Measurements from ENCODE around the gene CPZ. TPM values are rescaled to one million over a fixed set of nuclear protein-coding genes. Genes with fewer than 3 reads are reported as not detected.

CPZ gene
- total and polyA plus RNA-seq, 2 experiments from 2014 or later, result 24.6 to 37.3 TPM

DNA sequence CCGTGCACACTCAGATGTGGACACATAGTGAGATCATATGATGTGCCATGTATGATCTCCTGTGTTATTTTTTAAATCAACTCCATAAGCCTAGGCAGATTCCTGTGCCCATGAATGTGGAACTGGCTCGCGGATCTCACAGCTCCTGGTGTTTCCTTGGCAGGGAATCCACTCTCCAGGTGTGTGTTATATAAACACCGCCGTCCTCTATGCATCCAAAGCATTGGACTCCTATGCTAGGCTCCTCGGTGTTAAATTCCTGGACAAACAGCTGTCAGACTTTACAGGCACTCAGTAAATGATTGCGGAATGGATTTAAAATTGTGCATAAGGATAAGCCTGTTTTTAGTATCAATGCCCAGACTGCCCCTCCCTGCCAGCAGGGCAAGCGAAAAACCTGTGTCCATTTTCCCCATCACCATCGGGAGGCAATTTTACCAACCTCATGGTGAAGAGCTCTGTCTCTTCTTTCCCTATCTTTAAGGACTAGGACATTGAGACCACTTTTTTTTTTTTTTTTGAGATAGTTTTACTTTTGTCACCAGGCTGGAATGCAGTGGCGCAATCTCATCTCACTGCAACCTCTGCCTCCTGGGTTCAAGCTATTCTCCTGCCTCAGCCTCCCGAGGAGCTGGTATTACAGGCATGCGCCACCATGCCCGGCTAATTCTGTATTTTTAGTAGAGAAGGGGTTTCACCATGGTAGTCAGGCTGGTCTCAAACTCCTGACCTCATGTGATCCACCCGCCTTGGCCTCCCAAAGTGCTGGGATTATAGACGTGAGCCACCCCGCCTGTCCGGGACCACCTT, 36.0 kb upstream of the CPZ start (continued):
- TF ChIP-seq, protein P1, sequence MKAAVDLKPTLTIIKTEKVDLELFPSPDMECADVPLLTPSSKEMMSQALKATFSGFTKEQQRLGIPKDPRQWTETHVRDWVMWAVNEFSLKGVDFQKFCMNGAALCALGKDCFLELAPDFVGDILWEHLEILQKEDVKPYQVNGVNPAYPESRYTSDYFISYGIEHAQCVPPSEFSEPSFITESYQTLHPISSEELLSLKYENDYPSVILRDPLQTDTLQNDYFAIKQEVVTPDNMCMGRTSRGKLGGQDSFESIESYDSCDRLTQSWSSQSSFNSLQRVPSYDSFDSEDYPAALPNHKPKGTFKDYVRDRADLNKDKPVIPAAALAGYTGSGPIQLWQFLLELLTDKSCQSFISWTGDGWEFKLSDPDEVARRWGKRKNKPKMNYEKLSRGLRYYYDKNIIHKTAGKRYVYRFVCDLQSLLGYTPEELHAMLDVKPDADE (IDR thresholded peaks at IDR 0.05), result no peak
- TF ChIP-seq STAT1 (IDR thresholded peaks at IDR 0.05; ENCODE audit: unreplicated experiment), result no peak
- TF ChIP-seq, protein P2, sequence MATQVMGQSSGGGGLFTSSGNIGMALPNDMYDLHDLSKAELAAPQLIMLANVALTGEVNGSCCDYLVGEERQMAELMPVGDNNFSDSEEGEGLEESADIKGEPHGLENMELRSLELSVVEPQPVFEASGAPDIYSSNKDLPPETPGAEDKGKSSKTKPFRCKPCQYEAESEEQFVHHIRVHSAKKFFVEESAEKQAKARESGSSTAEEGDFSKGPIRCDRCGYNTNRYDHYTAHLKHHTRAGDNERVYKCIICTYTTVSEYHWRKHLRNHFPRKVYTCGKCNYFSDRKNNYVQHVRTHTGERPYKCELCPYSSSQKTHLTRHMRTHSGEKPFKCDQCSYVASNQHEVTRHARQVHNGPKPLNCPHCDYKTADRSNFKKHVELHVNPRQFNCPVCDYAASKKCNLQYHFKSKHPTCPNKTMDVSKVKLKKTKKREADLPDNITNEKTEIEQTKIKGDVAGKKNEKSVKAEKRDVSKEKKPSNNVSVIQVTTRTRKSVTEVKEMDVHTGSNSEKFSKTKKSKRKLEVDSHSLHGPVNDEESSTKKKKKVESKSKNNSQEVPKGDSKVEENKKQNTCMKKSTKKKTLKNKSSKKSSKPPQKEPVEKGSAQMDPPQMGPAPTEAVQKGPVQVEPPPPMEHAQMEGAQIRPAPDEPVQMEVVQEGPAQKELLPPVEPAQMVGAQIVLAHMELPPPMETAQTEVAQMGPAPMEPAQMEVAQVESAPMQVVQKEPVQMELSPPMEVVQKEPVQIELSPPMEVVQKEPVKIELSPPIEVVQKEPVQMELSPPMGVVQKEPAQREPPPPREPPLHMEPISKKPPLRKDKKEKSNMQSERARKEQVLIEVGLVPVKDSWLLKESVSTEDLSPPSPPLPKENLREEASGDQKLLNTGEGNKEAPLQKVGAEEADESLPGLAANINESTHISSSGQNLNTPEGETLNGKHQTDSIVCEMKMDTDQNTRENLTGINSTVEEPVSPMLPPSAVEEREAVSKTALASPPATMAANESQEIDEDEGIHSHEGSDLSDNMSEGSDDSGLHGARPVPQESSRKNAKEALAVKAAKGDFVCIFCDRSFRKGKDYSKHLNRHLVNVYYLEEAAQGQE (IDR thresholded peaks at IDR 0.05; ENCODE audit: unreplicated experiment), result no peak

GRCh38 chr4:8557151-8558076, 35.2 kb upstream of the CPZ start:
- Histone ChIP-seq H3K79me2 (replicated peaks; ENCODE audit: insufficient read depth) (no peaks in the 10 kb centered on the region), H3K27ac (ENCODE audit: low read depth) (no peak overlapping the region), H3K4me1 (ENCODE audit: insufficient read depth) (peaks cover 17% of the 10 kb centered on the region; the same call in 1 of the 2 replicates), H3K4me2 (no peak overlapping the region), H4K20me1 (replicated peaks; ENCODE audit: insufficient read depth) (no peaks in the 10 kb centered on the region), H3F3A (replicated peaks; ENCODE audit: low read depth) (no peaks in the 10 kb centered on the region), H3K27me3 (ENCODE audit: insufficient read depth) (no peaks in the 10 kb centered on the region), H2AFZ (no peak overlapping the region), H3K36me3 (ENCODE audit: insufficient read depth) (no peaks in the 10 kb centered on the region), H3K9me2 (ENCODE audit: insufficient read depth) (no peaks in the 10 kb centered on the region), H3K4me3 (no peak overlapping the region)
- TF ChIP-seq POLR2AphosphoS5 (IDR thresholded peaks at IDR 0.05; ENCODE audit: low read depth), result no peak
- no peak for TF ChIP-seq EZH2phosphoT487 (IDR thresholded peaks at IDR 0.05; ENCODE audit: unreplicated experiment)
- TF ChIP-seq CREB1 (CRISPR knock-in tag; IDR thresholded peaks at IDR 0.05; ENCODE audit: low read depth), result no peak
- TF ChIP-seq EZH2 (IDR thresholded peaks at IDR 0.05; ENCODE audit: low read depth, unreplicated experiment), result no peak
- TF ChIP-seq, protein P2 (IDR thresholded peaks at IDR 0.05; ENCODE audit: unreplicated experiment), result no peak
- Mint-ChIP-seq H3K4me3 (no peak overlapping the region; the same call in 2 of the 3 replicates), H3K27ac (no peak overlapping the region), H3K9me3 (no peaks in the 10 kb centered on the region; the same call in 2 of the 3 replicates), H3K36me3 (ENCODE audit: low read depth) (no peaks in the 10 kb centered on the region; the same call in 2 of the 3 replicates), H3K27me3 (ENCODE audit: insufficient read depth, low read depth, poor library complexity) (peaks cover 21% of the 10 kb centered on the region), H3K4me1 (peaks cover 30% of the 10 kb centered on the region)
- DNase-seq (ENCODE audit: low spot score) (no peak), ATAC-seq (no peak)

Data from GM23338 (cell line).